ENCODE results near the gene CFAP99. TPM values are rescaled to one million over a fixed set of nuclear protein-coding genes. Genes with fewer than 3 reads are reported as not detected.
A peak's percentile ranks its signal among the peaks of the same experiment; 100 is the strongest.

Gene CFAP99
- total and polyA plus RNA-seq, 2 experiments from 2014 or later: not detected

DNA sequence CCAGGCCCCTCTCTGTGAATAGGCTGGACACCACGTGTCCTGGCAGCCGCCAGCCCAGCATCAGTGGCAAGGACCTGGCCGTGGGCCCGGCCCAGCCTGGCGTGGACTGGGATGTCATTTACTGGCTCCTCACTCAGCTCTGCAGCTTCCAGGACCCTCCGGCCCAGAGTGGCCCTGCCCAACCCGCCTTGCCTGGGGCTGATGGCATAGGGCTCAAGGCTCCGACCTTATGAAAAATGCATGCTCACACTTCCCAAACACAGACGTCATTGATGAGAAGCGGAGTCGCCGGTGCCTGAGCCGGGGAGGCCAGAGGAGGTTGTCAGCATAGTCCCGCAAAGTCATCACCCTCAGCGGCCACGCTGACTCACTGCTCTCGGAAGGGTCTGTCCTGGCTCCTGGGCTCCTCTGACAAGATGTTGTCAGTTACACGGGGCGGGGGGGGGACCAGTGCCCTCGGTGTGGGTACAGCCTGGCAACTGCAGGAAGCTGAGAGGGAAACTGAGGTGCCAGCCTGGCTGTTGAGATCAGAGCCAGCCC, 14.3 kb downstream of the CFAP99 start:
- ATAC-seq (0 out of 3 replicates have a peak, but pooled peaks have one; percentile 13), DNase-seq (ENCODE audit: low spot score) (no peak)
- no peaks in the 10 kb centered on the region for H4K20me1 ChIP-seq (replicated peaks; ENCODE audit: insufficient read depth)
- H3K36me3 ChIP-seq (ENCODE audit: insufficient read depth): no peaks in the 10 kb centered on the region
- Mint-ChIP-seq H3K27me3 (ENCODE audit: insufficient read depth, low read depth, poor library complexity) (peaks cover 7% of the 10 kb centered on the region), H3K36me3 (ENCODE audit: low read depth) (no peaks in the 10 kb centered on the region; the same call in 2 of the 3 replicates), H3K4me3 (no peak overlapping the region), H3K4me1 (peaks cover 12% of the 10 kb centered on the region; the same call in 1 of the 3 replicates), H3K9me3 (no peaks in the 10 kb centered on the region; the same call in 2 of the 3 replicates), H3K27ac (no peak overlapping the region)
- no peaks in the 10 kb centered on the region for H3K9me2 ChIP-seq (ENCODE audit: insufficient read depth)
- H2AFZ ChIP-seq: 0 out of 2 replicates have a peak overlapping the region, but pooled peaks have one; percentile 66
- no peaks in the 10 kb centered on the region for H3K27me3 ChIP-seq (ENCODE audit: insufficient read depth)
- no peak overlapping the region for H3K4me3 ChIP-seq
- H3K4me1 ChIP-seq (ENCODE audit: insufficient read depth): no peaks in the 10 kb centered on the region
- no peak overlapping the region for H3K4me2 ChIP-seq
- no peaks in the 10 kb centered on the region for H3K79me2 ChIP-seq (replicated peaks; ENCODE audit: insufficient read depth)
- H3K27ac ChIP-seq (ENCODE audit: low read depth): no peak overlapping the region
- TF ChIP-seq ZNF331 (CRISPR knock-in tag; IDR thresholded peaks at IDR 0.05; ENCODE audit: low read depth): no peak
- TF ChIP-seq CREB1 (CRISPR knock-in tag; IDR thresholded peaks at IDR 0.05; ENCODE audit: low read depth): no peak
- TF ChIP-seq ZNF114 (CRISPR knock-in tag; IDR thresholded peaks at IDR 0.05): no peak
- TF ChIP-seq POLR2AphosphoS5 (IDR thresholded peaks at IDR 0.05; ENCODE audit: low read depth): no peak
- no peak for TF ChIP-seq NANOG (IDR thresholded peaks at IDR 0.05; ENCODE audit: borderline replicate concordance)
- no peak for TF ChIP-seq ETS1 (IDR thresholded peaks at IDR 0.05)
- TF ChIP-seq EZH2 (IDR thresholded peaks at IDR 0.05; ENCODE audit: low read depth, unreplicated experiment): no peak
- TF ChIP-seq REST (IDR thresholded peaks at IDR 0.05; ENCODE audit: unreplicated experiment): no peak
- no peak for TF ChIP-seq STAT1 (IDR thresholded peaks at IDR 0.05; ENCODE audit: unreplicated experiment)
- TF ChIP-seq, protein P1, sequence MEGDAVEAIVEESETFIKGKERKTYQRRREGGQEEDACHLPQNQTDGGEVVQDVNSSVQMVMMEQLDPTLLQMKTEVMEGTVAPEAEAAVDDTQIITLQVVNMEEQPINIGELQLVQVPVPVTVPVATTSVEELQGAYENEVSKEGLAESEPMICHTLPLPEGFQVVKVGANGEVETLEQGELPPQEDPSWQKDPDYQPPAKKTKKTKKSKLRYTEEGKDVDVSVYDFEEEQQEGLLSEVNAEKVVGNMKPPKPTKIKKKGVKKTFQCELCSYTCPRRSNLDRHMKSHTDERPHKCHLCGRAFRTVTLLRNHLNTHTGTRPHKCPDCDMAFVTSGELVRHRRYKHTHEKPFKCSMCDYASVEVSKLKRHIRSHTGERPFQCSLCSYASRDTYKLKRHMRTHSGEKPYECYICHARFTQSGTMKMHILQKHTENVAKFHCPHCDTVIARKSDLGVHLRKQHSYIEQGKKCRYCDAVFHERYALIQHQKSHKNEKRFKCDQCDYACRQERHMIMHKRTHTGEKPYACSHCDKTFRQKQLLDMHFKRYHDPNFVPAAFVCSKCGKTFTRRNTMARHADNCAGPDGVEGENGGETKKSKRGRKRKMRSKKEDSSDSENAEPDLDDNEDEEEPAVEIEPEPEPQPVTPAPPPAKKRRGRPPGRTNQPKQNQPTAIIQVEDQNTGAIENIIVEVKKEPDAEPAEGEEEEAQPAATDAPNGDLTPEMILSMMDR (conservative IDR thresholded peaks at IDR 0.05; ENCODE audit: low read depth in 2 of 2): no peak
- no peak for TF ChIP-seq JUNB (IDR thresholded peaks at IDR 0.05; ENCODE audit: unreplicated experiment)
- no peak for TF ChIP-seq ZNF462 (CRISPR knock-in tag; IDR thresholded peaks at IDR 0.05)
- no peak for TF ChIP-seq EZH2phosphoT487 (IDR thresholded peaks at IDR 0.05; ENCODE audit: unreplicated experiment)
- no peaks in the 10 kb centered on the region for H3F3A ChIP-seq (replicated peaks; ENCODE audit: low read depth)

All from GM23338 (cell line).